ENCODE data around the gene ANKRD49. TPM values are rescaled to one million over a fixed set of nuclear protein-coding genes. Genes with fewer than 3 reads are reported as not detected.

The ANKRD49 gene
- 13.9 and 16.7 TPM in 2 replicates for total RNA-seq (2014; rRNA removed; shearing (Covaris generic))
- polyA plus RNA-seq (2014; cell fraction: nucleus; rRNA removed) = 24.7 and 33.5 TPM in 2 replicates

GRCh38 chr11:94493281-94494125, at the start of gene ANKRD49, which contains the start of gene MRE11:
ANKRD49 (plus strand) TSS chr11:94493984; CDS start chr11:94496694, 2,710 bp downstream.
MRE11 (minus strand) TSS chr11:94493844; CDS start chr11:94492801, 1,043 bp downstream.
- peak; percentile 93 for DNase-seq (ENCODE audit: extremely low read depth, low read depth)

GRCh38 chr11:94445641-94446040, 48.1 kb upstream of the ANKRD49 start:
- DNase-seq (ENCODE audit: extremely low read depth, low read depth) = no peak

DNA sequence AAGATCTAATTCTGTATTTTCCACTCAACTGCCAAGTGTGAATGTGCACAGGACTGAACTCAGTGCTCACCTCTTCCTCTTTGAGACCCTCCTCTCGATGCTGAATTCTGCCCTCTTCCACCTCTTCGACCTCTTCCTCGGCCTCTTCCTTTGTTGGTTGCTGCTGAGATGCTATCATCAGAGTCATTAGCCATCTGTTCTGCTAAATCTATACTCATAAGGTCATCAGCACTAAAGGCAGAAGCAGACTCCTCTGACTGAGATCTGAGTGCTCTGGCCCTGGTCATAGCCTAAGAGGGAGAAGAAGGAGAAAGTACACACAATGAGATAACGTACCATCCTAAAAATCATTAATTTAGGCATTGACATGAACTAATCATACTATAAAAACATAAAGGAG, 46.6 kb upstream of the ANKRD49 start:
- DNase-seq (ENCODE audit: extremely low read depth, low read depth) = no peak

GRCh38 chr11:94449029-94449428, 44.8 kb upstream of the ANKRD49 start:
- no peak for DNase-seq (ENCODE audit: extremely low read depth, low read depth)

DNA sequence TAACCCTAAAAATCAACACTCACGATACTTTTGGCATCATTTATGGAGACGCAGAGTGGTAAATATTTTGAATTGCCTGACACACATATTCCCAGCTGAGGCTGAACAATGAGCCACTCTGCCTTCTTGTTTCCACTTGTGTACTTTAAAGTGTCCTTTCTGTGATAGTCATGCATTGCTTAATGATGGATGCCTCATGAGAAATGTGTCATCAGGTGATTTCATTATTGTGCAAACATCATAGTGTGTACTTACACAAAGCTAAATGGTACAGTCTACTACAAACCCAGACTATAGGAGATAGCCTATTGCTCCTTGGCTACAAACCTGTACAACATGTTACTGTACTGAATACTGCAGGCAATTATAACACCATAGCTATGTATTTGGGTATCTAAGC, 44.3 kb upstream of the ANKRD49 start:
- peak; percentile 64 for DNase-seq (ENCODE audit: extremely low read depth, low read depth)

- no peak for DNase-seq (ENCODE audit: extremely low read depth, low read depth)
Measured at GRCh38 chr11:94450048-94450447, 43.7 kb upstream of the ANKRD49 start.

DNA sequence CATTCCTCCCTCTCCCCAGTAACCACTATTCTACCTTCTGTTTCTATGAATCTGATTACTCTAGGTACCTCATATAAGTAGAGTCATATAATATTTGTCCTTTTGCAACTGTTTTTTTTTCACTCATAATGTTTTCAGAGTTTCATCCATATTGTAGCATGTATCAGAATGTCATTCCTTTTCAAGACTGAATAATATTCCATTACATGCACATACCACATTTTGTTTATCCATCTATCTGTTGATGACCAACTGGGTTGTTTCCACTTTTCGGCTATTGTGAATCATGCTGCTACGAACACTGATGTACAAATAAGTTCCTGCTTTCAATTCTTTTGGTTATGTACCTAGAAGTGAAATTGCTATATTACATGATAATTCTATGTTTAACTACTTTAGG, 40.8 kb upstream of the ANKRD49 start:
- DNase-seq (ENCODE audit: extremely low read depth, low read depth) = no peak

- no peak for DNase-seq (ENCODE audit: extremely low read depth, low read depth)
Measured at GRCh38 chr11:94454301-94454700, 39.5 kb upstream of the ANKRD49 start.

GRCh38 chr11:94455861-94456260, 37.9 kb upstream of the ANKRD49 start:
- DNase-seq (ENCODE audit: extremely low read depth, low read depth) = no peak

DNA sequence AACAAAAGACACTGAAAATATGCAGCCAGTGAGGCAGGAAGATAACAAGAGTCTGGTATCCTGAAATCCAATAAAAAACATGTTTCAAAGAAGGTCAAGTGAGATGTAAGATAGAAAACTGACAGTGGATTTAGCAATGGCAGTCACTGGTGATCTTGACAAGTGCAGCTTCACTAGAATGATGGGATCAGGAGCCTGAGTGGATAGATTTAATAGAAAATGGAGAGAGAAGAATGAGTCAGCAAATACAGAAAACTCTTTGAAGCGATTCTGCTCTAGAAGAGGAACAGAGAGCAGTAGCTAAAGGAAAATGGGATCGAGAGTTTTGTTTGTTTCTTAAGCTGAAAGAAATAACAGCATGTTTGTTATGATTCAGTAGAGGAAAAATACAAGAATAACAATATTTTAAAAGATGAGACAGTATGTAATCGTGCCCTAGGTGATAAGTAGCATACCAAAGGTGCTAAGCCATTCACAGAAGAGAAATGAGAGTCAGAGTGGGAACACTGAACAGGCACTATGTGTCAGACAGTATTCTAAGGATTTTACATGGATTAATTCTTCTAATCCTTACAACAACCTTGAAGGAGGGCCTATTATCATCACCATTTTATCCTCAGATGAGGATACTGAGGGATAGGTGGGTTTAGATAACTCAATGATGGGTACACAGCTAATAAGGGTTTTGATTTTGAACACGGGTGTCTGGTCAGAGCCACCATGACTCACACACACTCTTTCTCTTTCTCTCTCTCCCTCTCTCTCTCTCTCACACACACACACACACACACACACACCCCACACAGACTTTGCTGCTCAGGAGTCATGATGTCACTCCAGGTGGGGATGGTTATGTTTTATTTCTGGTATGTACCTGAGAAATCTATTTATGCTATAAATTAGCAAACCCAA, 36.4 kb upstream of the ANKRD49 start:
- no peak for DNase-seq (ENCODE audit: extremely low read depth, low read depth)

DNA sequence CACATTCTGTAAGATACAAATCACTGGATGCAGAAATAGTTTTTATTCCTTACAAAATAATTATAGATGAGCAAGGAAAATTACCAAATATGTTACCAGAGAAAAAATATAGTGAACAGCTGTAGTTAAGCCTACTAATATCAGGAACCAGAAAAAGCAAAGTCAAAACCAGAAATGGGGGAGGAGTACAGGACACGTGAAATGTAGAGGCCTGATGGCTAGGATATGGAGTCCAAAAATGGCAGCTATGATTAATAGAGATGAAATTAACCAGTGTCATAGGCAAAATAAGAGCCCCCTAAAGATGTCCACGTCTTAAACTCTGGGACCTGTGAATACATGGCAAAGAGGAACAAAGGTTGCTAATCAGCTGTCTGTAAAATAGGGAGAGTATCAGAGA, 34.2 kb upstream of the ANKRD49 start:
- DNase-seq (ENCODE audit: extremely low read depth, low read depth) = no peak

DNA sequence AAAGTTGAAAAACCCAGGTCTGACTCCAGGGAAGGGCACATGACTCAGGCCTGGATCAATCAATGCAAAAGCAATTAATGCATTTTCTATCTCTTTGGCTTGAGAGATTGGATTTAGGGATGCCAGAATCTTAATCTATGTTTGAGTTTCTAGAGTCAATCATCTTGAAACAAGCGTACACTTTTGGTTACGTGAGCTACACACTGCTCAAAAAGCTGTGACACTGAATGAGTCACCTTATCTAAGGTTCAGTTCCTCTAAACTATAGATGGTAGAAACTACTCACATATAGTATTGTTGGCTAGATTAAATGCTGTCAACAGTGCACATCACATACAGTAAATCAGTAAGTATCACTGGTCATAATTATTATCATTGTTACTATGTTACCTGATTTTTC, 24.4 kb upstream of the ANKRD49 start:
- DNase-seq (ENCODE audit: extremely low read depth, low read depth) = no peak

DNA sequence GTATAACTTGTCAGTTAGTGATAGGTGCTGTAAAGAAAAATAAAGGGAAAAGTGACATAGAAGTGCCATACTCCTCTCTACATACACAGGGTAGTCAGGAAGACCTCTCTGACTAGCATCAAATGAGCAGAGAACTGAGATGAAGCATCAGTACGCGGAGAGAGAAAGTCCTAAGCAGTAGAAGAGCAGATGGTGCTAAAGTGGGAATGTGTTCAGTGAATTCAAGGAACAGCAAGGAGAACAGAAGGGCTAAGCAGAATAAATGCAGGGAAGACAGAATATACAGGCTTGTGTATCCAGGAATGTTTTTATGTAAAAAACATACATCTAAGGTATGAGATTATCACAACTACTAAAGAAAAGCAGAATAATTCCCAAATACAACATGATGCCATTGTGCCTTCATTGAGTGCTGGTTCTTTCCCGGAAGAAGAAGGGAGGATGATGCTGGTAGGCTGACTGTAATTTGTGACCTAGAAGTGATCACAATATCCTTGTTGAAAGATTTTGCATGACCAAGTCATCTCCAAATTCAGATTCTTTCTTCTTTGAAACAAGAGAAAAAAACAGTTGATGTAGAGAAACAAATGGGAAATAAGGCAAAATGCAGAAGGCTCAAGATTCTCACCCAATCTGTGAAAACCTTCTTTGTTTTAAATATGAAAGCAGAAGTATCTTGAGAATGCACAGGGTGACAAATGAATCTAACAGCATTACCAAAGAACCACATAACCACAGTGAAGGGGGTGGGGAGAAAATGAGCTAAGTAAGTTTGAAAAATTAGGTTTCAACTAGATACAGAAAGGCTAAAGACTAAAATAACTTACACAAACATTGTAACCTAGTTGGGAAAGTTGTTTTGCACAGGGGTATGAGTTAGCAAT, 20.6 kb upstream of the ANKRD49 start:
- no peak for DNase-seq (ENCODE audit: extremely low read depth, low read depth)

DNA sequence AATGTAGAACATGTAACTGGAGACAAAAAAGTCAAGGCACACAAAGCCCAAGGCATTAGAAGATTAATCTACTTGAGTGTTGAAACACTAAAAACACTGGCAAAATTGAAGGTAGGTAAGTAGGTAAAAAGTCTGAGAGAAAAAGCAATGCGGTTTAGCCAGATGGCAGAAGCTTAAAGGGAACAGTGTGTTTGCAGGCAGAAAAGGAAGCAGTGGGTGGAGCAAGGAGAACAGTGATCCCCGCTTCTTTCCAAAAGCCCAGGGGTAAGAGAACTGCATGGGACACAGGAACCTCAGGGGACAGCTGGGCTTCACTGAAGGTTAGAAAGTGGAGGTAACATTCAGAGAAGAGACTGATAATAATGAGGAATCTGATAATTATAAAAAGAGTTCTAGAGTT, 16.2 kb upstream of the ANKRD49 start:
- no peak for DNase-seq (ENCODE audit: extremely low read depth, low read depth)

DNA sequence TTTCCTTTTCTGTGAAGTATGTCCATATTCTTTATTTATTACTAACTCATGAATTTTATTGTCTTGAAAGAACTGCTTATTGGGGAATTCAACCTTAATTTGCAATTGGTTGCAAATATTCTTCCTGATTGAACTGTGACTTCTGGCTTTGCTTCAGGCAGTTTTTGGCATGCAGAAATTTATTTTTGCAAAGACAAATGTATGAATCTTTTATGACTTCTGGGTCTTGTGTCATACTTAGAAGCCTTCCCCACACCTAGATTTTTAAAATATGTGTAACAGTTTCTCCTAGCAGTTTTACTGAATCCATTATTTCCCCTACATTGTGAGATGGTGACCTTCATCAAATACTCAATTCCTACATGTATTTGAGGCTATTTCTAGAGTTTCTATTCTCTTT, 12.4 kb upstream of the ANKRD49 start:
- no peak for DNase-seq (ENCODE audit: extremely low read depth, low read depth)

- no peak for DNase-seq (ENCODE audit: extremely low read depth, low read depth)
Measured at GRCh38 chr11:94486068-94486467, 7.7 kb upstream of the ANKRD49 start.

- DNase-seq (ENCODE audit: extremely low read depth, low read depth) = no peak
Measured at GRCh38 chr11:94494126-94494680, 419 bp downstream of the ANKRD49 start.

- DNase-seq (ENCODE audit: extremely low read depth, low read depth) = no peak
Measured at GRCh38 chr11:94500181-94500580, 6.4 kb downstream of the ANKRD49 start.

GRCh38 chr11:94501522-94501921, 7.7 kb downstream of the ANKRD49 start:
- DNase-seq (ENCODE audit: extremely low read depth, low read depth) = no peak

GRCh38 chr11:94504689-94505293, 11.0 kb downstream of the ANKRD49 start:
- DNase-seq (ENCODE audit: extremely low read depth, low read depth) = peak; percentile 35
